Glutamatergic neuron (in vitro differentiated cells): ENCODE measurements around the gene SLC6A18. TPM values are rescaled to one million over a fixed set of nuclear protein-coding genes. Genes with fewer than 3 reads are reported as not detected.

Experiments used
- DNase-seq: peaks from one replicate; pipeline ENCODE4 v3.0.0; 2022
- H3K27ac Mint-ChIP-seq: one replicate; pipeline ENCODE4 v1.8.0; 2020; ENCODE audit warnings: mild to moderate bottlenecking, mixed read lengths, inconsistent platforms; ENCODE audit not compliant: unreplicated experiment
- H3K27me3 Mint-ChIP-seq: one replicate; pipeline ENCODE4 v1.8.0; 2020; ENCODE audit warnings: mild to moderate bottlenecking, moderate library complexity, mixed read lengths, inconsistent platforms; ENCODE audit not compliant: unreplicated experiment
- H3K36me3 Mint-ChIP-seq: one replicate; pipeline ENCODE4 v1.8.0; 2020; ENCODE audit warnings: mild to moderate bottlenecking, mixed read lengths, inconsistent platforms; ENCODE audit not compliant: unreplicated experiment
- H3K4me1 Mint-ChIP-seq: one replicate; pipeline ENCODE4 v1.8.0; 2020; ENCODE audit warnings: mild to moderate bottlenecking, low read depth, mixed read lengths, inconsistent platforms; ENCODE audit not compliant: unreplicated experiment
- H3K4me3 Mint-ChIP-seq: one replicate; pipeline ENCODE4 v1.8.0; 2020; ENCODE audit warnings: mild to moderate bottlenecking, mixed read lengths, inconsistent platforms; ENCODE audit not compliant: unreplicated experiment
- H3K9me3 Mint-ChIP-seq: one replicate; pipeline ENCODE4 v1.8.0; 2020; ENCODE audit warnings: mild to moderate bottlenecking, moderate library complexity, mixed read lengths, inconsistent platforms; ENCODE audit not compliant: unreplicated experiment
- total RNA-seq: library from RNA; stranded (reverse); fragmentation: NEBNext Ultra II Directional; extraction: Animal tissue kit (Norgen Biotek cat#: 25700); gene quantifications from one replicate; pipeline ENCODE4 v1.2.1, GENCODE V29; 2021; ENCODE audit not compliant: unreplicated experiment
- TF ChIP-seq, protein P1 (sequence below): fragments of 200-600 bp; sonication (generic); IDR thresholded peaks from one replicate; pipeline ENCODE4 v1.5.0; 2021; ENCODE audit not compliant: partially characterized antibody, unreplicated experiment

Gene SLC6A18
- total RNA-seq, 1 donor from 2014 or later, result not detected

DNA sequence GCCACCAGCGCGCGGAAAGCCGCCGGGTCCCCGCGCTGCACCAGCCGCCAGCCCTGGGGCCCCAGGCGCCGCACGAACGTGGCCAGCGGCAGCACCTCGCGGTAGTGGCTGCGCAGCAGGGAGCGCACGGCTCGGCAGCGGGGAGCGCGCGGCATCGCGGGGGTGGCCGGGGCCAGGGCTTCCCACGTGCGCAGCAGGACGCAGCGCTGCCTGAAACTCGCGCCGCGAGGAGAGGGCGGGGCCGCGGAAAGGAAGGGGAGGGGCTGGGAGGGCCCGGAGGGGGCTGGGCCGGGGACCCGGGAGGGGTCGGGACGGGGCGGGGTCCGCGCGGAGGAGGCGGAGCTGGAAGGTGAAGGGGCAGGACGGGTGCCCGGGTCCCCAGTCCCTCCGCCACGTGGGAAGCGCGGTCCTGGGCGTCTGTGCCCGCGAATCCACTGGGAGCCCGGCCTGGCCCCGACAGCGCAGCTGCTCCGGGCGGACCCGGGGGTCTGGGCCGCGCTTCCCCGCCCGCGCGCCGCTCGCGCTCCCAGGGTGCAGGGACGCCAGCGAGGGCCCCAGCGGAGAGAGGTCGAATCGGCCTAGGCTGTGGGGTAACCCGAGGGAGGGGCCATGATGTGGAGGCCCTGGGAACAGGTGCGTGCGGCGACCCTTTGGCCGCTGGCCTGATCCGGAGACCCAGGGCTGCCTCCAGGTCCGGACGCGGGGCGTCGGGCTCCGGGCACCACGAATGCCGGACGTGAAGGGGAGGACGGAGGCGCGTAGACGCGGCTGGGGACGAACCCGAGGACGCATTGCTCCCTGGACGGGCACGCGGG, 69.9 kb downstream of the SLC6A18 start, which contains the start of gene TERT:
TSS of gene TERT (minus strand) at position 234 of the 815 bp plus-strand sequence. CDS start at position 155, 79 bp downstream.
- H3K4me1 Mint-ChIP-seq, result peaks cover 22% of the 10 kb centered on the region
- peak within 1 kb of the TSS; percentile 69 for H3K4me3 Mint-ChIP-seq
- TF ChIP-seq, protein P1, sequence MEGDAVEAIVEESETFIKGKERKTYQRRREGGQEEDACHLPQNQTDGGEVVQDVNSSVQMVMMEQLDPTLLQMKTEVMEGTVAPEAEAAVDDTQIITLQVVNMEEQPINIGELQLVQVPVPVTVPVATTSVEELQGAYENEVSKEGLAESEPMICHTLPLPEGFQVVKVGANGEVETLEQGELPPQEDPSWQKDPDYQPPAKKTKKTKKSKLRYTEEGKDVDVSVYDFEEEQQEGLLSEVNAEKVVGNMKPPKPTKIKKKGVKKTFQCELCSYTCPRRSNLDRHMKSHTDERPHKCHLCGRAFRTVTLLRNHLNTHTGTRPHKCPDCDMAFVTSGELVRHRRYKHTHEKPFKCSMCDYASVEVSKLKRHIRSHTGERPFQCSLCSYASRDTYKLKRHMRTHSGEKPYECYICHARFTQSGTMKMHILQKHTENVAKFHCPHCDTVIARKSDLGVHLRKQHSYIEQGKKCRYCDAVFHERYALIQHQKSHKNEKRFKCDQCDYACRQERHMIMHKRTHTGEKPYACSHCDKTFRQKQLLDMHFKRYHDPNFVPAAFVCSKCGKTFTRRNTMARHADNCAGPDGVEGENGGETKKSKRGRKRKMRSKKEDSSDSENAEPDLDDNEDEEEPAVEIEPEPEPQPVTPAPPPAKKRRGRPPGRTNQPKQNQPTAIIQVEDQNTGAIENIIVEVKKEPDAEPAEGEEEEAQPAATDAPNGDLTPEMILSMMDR, result no peak

DNA sequence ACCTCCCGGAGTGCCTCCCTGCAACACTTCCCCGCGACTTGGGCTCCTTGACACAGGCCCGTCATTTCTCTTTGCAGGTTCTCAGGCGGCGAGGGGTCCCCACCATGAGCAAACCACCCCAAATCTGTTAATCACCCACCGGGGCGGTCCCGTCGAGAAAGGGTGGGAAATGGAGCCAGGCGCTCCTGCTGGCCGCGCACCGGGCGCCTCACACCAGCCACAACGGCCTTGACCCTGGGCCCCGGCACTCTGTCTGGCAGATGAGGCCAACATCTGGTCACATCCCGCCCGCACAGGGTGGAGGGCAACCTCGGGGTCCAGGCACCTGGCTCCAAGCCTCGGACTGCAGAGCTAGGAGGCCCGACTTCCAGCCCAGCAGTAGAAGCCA, 70.5 kb downstream of the SLC6A18 start:
- peaks cover 16% of the 10 kb centered on the region for H3K27me3 Mint-ChIP-seq
- peaks cover 22% of the 10 kb centered on the region for H3K4me1 Mint-ChIP-seq
- TF ChIP-seq, protein P1, result no peak
- H3K4me3 Mint-ChIP-seq, result peak overlapping the region; percentile 69
- DNase-seq, result no peak
- H3K36me3 Mint-ChIP-seq, result no peaks in the 10 kb centered on the region
- peak overlapping the region; percentile 33 for H3K27ac Mint-ChIP-seq
- H3K9me3 Mint-ChIP-seq, result peaks cover 21% of the 10 kb centered on the region

More for the DNA sequence above, 69.9 kb downstream of the SLC6A18 start, which contains the start of gene TERT:
- peaks cover 16% of the 10 kb centered on the region for H3K27me3 Mint-ChIP-seq
- H3K36me3 Mint-ChIP-seq, result no peaks in the 10 kb centered on the region
- H3K9me3 Mint-ChIP-seq, result peaks cover 18% of the 10 kb centered on the region
- H3K27ac Mint-ChIP-seq, result peak within 1 kb of the TSS; percentile 33
- DNase-seq, result peak; percentile 84

Other genes starting within 250 kb of the SLC6A18 start
- 41.7 TPM for gene NKD2, start 216.6 kb upstream of the SLC6A18 start, total RNA-seq
- gene SLC12A7, start 113.3 kb upstream of the SLC6A18 start, total RNA-seq, result 147 TPM
- not detected for gene SLC6A19, start 23.8 kb upstream of the SLC6A18 start, total RNA-seq
- 2.9 TPM for gene TERT, start 69.7 kb downstream of the SLC6A18 start, total RNA-seq
- gene CLPTM1L, start 119.7 kb downstream of the SLC6A18 start, total RNA-seq, result 95.2 TPM
- gene SLC6A3, start 220.1 kb downstream of the SLC6A18 start, total RNA-seq, result 22.4 TPM